SH-SY5Y (cell line): ENCODE measurements around the gene CLEC2L.

Experiments used
- GATA2 ChIP-seq: IDR thresholded peaks from 2 replicates; pipeline ENCODE4 v1.6.1; 2011; ENCODE audit warnings: mild to moderate bottlenecking, low read depth, low read length
- GATA3 ChIP-seq: IDR thresholded peaks from 2 replicates; pipeline ENCODE4 v1.6.1; 2011; ENCODE audit warnings: low read depth, mild to moderate bottlenecking, low read length, moderate library complexity

GRCh38 chr7:139525750-139526149 lies 2.3 kb downstream of the CLEC2L start:
- TF ChIP-seq GATA3 (no peak), GATA2 (no peak)
